Fibroblast of the aortic adventitia (primary cell): ENCODE measurements around the gene INSRR. TPM values are rescaled to one million over a fixed set of nuclear protein-coding genes. Genes with fewer than 3 reads are reported as not detected.

Experiments
- DNase-seq: peaks from one replicate; pipeline ENCODE4 v3.0.0-alpha.2; 2010; ENCODE audit warnings: low read depth
- H3K4me3 ChIP-seq: 2 replicates; pipeline ENCODE4 v1.5.1; 2011; ENCODE audit warnings: low read depth, mild to moderate bottlenecking, control low read depth, low read length, moderate library complexity
- CTCF ChIP-seq: IDR thresholded peaks from 2 replicates; pipeline ENCODE4 v1.5.1; 2011; ENCODE audit warnings: mild to moderate bottlenecking, low read length, control low read depth, inconsistent platforms; ENCODE audit not compliant: insufficient read depth
- total RNA-seq: library from RNA; depleted of rRNA; stranded (reverse); fragments of >200 nt; gene quantifications from 2 replicates; pipeline ENCODE4 v1.2.3, GENCODE V29; 2012; ENCODE audit warnings: low replicate concordance

Gene INSRR
- total RNA-seq, 1 donor, result not detected

- DNase-seq, result no peak
- no peak overlapping the region for H3K4me3 ChIP-seq
- TF ChIP-seq CTCF, result no peak
Measured at GRCh38 chr1:156848461-156849150, 10.3 kb downstream of the INSRR start.

- TF ChIP-seq CTCF, result no peak
- DNase-seq, result no peak
Measured at GRCh38 chr1:156847591-156848460, 11.1 kb downstream of the INSRR start.

GRCh38 chr1:156846643-156847042, 12.3 kb downstream of the INSRR start:
- DNase-seq, result no peak
- no peak overlapping the region for H3K4me3 ChIP-seq

More at GRCh38 chr1:156847591-156848460, 11.1 kb downstream of the INSRR start:
- H3K4me3 ChIP-seq, result no peak overlapping the region

GRCh38 chr1:156845953-156846545, 12.9 kb downstream of the INSRR start:
- H3K4me3 ChIP-seq, result no peak overlapping the region
- no peak for DNase-seq
- TF ChIP-seq CTCF, result no peak

More at GRCh38 chr1:156846643-156847042, 12.3 kb downstream of the INSRR start:
- TF ChIP-seq CTCF, result no peak

GRCh38 chr1:156845055-156845952, 13.6 kb downstream of the INSRR start:
- H3K4me3 ChIP-seq, result no peak overlapping the region
- no peak for TF ChIP-seq CTCF
- DNase-seq, result no peak

GRCh38 chr1:156844638-156845037, 14.3 kb downstream of the INSRR start:
- no peak for DNase-seq
- no peak for TF ChIP-seq CTCF
- H3K4me3 ChIP-seq, result no peak overlapping the region
